ENCODE measurements around the gene FADD.

- TF ChIP-seq, protein P1, sequence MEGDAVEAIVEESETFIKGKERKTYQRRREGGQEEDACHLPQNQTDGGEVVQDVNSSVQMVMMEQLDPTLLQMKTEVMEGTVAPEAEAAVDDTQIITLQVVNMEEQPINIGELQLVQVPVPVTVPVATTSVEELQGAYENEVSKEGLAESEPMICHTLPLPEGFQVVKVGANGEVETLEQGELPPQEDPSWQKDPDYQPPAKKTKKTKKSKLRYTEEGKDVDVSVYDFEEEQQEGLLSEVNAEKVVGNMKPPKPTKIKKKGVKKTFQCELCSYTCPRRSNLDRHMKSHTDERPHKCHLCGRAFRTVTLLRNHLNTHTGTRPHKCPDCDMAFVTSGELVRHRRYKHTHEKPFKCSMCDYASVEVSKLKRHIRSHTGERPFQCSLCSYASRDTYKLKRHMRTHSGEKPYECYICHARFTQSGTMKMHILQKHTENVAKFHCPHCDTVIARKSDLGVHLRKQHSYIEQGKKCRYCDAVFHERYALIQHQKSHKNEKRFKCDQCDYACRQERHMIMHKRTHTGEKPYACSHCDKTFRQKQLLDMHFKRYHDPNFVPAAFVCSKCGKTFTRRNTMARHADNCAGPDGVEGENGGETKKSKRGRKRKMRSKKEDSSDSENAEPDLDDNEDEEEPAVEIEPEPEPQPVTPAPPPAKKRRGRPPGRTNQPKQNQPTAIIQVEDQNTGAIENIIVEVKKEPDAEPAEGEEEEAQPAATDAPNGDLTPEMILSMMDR (IDR thresholded peaks at IDR 0.05): no peak
- TF ChIP-seq POLR2A (IDR thresholded peaks at IDR 0.05) (no peak), EP300 (IDR thresholded peaks at IDR 0.05) (no peak)
Observed at GRCh38 chr11:70158757-70159389, 44.2 kb upstream of the FADD start.

All from tibial nerve (tissue), 4 donors.